ENCODE data around the gene DOP1B.
"Not testable (repeated sequence)": the region's sequence is repeated elsewhere in the genome, so short reads cannot be mapped to it uniquely, and the experiment has no call there.

The DOP1B gene

DNA sequence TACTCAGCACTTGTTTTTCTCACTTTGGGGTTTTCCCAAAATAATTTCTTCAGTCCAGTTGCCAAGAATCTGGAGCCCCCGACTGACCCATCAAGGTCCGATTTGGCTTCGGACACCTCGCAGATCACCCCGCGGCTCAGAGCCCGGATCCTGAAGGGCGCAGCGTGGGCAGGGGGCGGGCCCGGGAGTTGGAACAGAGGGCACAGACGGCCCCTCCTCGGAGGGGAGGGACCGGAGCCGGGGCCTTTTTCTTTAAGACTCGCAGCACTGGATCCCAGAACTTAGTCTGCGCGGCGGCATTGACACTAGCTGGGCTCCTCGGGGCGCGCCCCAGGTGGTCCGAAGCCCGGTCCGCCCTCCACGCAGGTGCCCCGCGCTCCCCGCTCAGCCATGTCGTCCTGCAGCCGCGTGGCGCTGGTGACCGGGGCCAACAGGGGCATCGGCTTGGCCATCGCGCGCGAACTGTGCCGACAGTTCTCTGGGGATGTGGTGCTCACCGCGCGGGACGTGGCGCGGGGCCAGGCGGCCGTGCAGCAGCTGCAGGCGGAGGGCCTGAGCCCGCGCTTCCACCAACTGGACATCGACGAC, 21.7 kb upstream of the DOP1B start, which contains the start of gene CBR3:
Gene CBR3 (plus strand): TSS at position 277 of the 588 bp plus-strand sequence. CDS start 114 bp downstream, at position 391.
- peak within 1 kb of the TSS; percentile 55 for H3K4me3 ChIP-seq (ENCODE audit: low read depth, low read length)
- H3K36me3 ChIP-seq: no peaks in the 10 kb centered on the region
- no peaks in the 10 kb centered on the region for H3K4me1 ChIP-seq
- peak; percentile 20 for DNase-seq
- no peak for TF ChIP-seq CTCF (IDR thresholded peaks at IDR 0.05; ENCODE audit: low read depth, low read length)
- no peaks in the 10 kb centered on the region for H3K9me3 ChIP-seq
- H3K27me3 ChIP-seq: peaks cover 57% of the 10 kb centered on the region

DNA sequence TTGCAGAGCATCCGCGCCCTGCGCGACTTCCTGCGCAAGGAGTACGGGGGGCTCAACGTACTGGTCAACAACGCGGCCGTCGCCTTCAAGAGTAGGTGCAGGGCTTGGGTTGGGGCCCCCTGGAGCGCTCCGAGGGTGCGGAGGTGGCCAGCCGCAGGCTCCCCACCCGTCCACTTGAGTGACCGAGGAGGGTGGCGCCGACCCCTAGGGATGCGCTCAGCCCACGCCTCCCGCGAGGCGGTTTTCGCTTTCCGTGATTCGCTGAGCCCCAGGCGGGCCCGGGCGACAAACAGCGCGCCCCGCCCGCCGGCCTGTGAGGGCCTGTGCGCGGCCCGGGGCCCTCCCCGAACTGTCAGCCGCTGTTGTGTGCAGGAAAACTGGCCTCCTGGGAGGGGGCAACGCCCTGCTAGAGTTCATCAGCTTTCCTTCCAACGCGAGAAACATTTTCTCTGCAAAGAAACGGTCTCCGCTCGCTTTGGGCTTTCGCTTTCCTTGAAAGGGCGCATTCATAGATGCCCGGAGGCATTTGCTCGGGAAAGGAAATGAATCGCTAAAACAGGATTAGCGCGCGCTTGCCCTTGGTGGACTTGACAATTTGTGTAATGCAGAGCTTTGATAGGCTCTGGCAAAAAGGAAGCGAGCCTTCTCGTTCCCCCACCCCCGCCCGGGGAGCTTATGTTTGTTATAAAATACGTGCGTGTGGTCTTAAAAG, 21.1 kb upstream of the DOP1B start:
- peak; percentile 39 for DNase-seq
- Histone ChIP-seq H3K4me1 (no peaks in the 10 kb centered on the region), H3K27me3 (peaks cover 53% of the 10 kb centered on the region), H3K9me3 (no peaks in the 10 kb centered on the region), H3K4me3 (ENCODE audit: low read depth, low read length) (peak overlapping the region; percentile 55), H3K36me3 (no peaks in the 10 kb centered on the region)
- no peak for TF ChIP-seq CTCF (IDR thresholded peaks at IDR 0.05; ENCODE audit: low read depth, low read length)

GRCh38 chr21:36139791-36140190, 16.8 kb upstream of the DOP1B start:
- not testable (repeated sequence) for H3K9me3 ChIP-seq; DNase-seq; H3K4me1 ChIP-seq; H3K4me3 ChIP-seq (ENCODE audit: low read depth, low read length); H3K36me3 ChIP-seq
- H3K27me3 ChIP-seq: peaks cover 32% of the 10 kb centered on the region

DNA sequence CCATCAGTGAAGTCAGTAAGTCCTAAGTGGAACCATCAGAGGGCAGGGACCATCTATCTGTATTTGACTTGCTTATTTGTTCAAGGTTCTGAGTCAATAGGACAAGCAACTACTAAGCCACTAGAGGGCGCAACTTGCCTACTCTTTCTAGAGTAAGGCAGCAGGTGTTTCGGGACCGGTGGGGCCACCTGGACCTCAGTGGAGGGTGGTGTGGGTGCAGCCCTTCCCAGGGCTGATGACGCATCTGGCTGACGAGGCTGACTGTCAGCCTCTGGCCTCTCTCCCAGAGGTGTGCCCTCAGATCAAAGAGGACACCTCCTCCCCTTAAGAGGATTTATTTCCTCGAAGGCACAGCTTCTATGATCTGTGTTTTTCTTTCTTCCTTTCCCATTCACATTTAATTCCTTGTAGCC, 15.1 kb upstream of the DOP1B start:
- peak; percentile 85 for DNase-seq
- Histone ChIP-seq H3K9me3 (no peaks in the 10 kb centered on the region; the same call in 1 of the 2 replicates), H3K27me3 (peaks cover 15% of the 10 kb centered on the region), H3K4me3 (ENCODE audit: low read depth, low read length) (no peak overlapping the region), H3K4me1 (no peaks in the 10 kb centered on the region), H3K36me3 (no peaks in the 10 kb centered on the region)
- peak; percentile 92 for TF ChIP-seq CTCF (IDR thresholded peaks at IDR 0.05; ENCODE audit: low read depth, low read length)

DNA sequence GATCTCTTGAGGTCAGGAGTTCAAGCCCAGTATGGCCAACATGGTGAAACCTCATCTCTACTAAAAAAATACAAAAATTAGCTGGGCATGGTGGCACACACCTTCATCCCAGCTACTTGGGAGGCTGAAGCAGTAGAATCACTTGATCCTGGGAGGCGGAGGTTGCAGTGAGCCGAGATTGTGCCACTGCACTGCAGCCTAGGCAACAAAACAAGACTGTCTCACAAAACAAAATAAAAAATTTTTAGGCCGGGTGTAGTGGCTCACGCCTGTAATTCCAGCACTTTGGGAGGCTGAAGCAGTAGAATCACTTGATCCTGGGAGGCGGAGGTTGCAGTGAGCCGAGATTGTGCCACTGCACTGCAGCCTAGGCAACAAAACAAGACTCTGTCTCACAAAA, 12.4 kb upstream of the DOP1B start:
- H3K4me3 ChIP-seq (ENCODE audit: low read depth, low read length); H3K36me3 ChIP-seq; H3K4me1 ChIP-seq; H3K27me3 ChIP-seq; H3K9me3 ChIP-seq; DNase-seq: not testable (repeated sequence)

- no peak for TF ChIP-seq CTCF (IDR thresholded peaks at IDR 0.05; ENCODE audit: low read depth, low read length)
- no peaks in the 10 kb centered on the region for H3K36me3 ChIP-seq
- H3K4me3 ChIP-seq (ENCODE audit: low read depth, low read length): no peak overlapping the region
- no peak for DNase-seq
- no peaks in the 10 kb centered on the region; the same call in 1 of the 2 replicates for H3K9me3 ChIP-seq
- no peaks in the 10 kb centered on the region for H3K27me3 ChIP-seq
- H3K4me1 ChIP-seq: no peaks in the 10 kb centered on the region
Measured at GRCh38 chr21:36145259-36145658, 11.4 kb upstream of the DOP1B start.

GRCh38 chr21:36147911-36148310, 8.7 kb upstream of the DOP1B start:
- DNase-seq: no peak
- Histone ChIP-seq H3K27me3 (no peaks in the 10 kb centered on the region), H3K9me3 (no peaks in the 10 kb centered on the region; the same call in 1 of the 2 replicates), H3K4me3 (ENCODE audit: low read depth, low read length) (no peak overlapping the region), H3K36me3 (no peaks in the 10 kb centered on the region), H3K4me1 (no peaks in the 10 kb centered on the region)
- no peak for TF ChIP-seq CTCF (IDR thresholded peaks at IDR 0.05; ENCODE audit: low read depth, low read length)
